ENCODE measurements around the gene NXPE3. TPM values are rescaled to one million over a fixed set of nuclear protein-coding genes. Genes with fewer than 3 reads are reported as not detected.

The NXPE3 gene
- total and polyA plus RNA-seq, 2 of the 8 experiments (the other 6 are each of a cell fraction or from before 2014, with no cell fraction given) = 10.9 to 22.7 TPM

DNA sequence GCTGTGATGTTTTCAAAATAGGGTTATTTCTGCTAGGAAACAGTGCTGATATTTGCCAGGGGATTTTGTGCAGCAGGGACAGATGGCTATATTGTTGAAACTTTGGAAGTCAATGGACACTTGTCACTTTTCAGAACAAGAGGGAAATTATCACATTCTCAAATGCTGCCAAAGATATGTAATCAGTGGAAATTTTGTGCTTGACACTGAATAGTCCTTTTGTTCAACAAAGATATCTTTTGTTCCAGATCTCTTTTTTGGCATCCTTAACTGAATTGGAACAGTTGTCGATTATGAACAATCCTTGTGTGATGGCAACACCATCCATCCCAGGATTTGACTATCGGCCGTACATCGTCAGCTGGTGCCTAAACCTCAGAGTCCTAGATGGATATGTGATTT is 46.8 kb upstream of the NXPE3 start:
- Histone ChIP-seq H2BK5ac (ENCODE audit: low read depth, low read length) (no peak overlapping the region), H3K4me2 (ENCODE audit: insufficient read depth in 1 of 2, low read depth in 2 of 2, low read length in 2 of 2) (no peak overlapping the region), H4K91ac (replicated peaks; ENCODE audit: insufficient read length, low read length) (no peak overlapping the region), H3K9me3 (ENCODE audit: insufficient read depth in 2 of 2, low read depth in 1 of 2, low read length in 1 of 2) (no peaks in the 10 kb centered on the region), H2BK15ac (ENCODE audit: low read length) (no peak overlapping the region), H2AFZ (ENCODE audit: low read length) (no peak overlapping the region), H2BK20ac (ENCODE audit: low read length) (no peak overlapping the region), H3K4ac (replicated peaks; ENCODE audit: insufficient read length, low read depth, low read length) (no peak overlapping the region), H4K8ac (ENCODE audit: extremely low read depth, insufficient read depth, low read length) (no peak overlapping the region), H3K56ac (replicated peaks; ENCODE audit: insufficient read length, low read depth, low read length) (no peak overlapping the region), H4K5ac (ENCODE audit: insufficient read length, low read depth, low read length) (no peak overlapping the region), H3K14ac (ENCODE audit: insufficient read length) (no peak overlapping the region), H3K79me1 (ENCODE audit: low read depth, low read length) (no peaks in the 10 kb centered on the region), H3K4me3 (ENCODE audit: extremely low read depth in 1 of 4, insufficient read depth in 2 of 4, low read depth in 3 of 4, low read length in 4 of 4) (no peak overlapping the region), H3K36me3 (ENCODE audit: control insufficient read depth in 2 of 4, insufficient read depth in 4 of 4, low read length in 3 of 4) (peaks cover 10 to 69% (median 48%) of the 10 kb centered on the region in 4 experiments; a peak in 7 of 8 replicates), H3K23me2 (ENCODE audit: low read depth, low read length) (no peaks in the 10 kb centered on the region), H3K27me3 (replicated peaks in 1 of 4; ENCODE audit: control insufficient read depth in 3 of 4, extremely low read depth in 1 of 4, insufficient read depth in 3 of 4, low read length in 3 of 4) (no peaks in the 10 kb centered on the region), H2BK12ac (ENCODE audit: low read depth, low read length) (no peak overlapping the region), H3K27ac (ENCODE audit: low read depth, low read length) (no peak overlapping the region), H3K79me2 (ENCODE audit: control insufficient read depth in 1 of 2, insufficient read depth in 2 of 2, low read length in 2 of 2) (no peaks in the 10 kb centered on the region), H3K9ac (replicated peaks in 1 of 4; ENCODE audit: extremely low read depth in 1 of 4, low read depth in 3 of 4, low read length in 3 of 4) (no peak overlapping the region), H4K20me1 (replicated peaks in 1 of 2; ENCODE audit: control insufficient read depth in 1 of 2, insufficient read depth in 2 of 2, low read length in 2 of 2) (no peaks in the 10 kb centered on the region), H3K18ac (ENCODE audit: extremely low read depth, low read length) (no peak overlapping the region), H2BK120ac (replicated peaks; ENCODE audit: low read depth, low read length) (no peak overlapping the region), H2AK5ac (ENCODE audit: low read depth, low read length) (no peak overlapping the region), H3K4me1 (replicated peaks in 1 of 4; ENCODE audit: control insufficient read depth in 3 of 4, insufficient read depth in 4 of 4, low read length in 3 of 4) (0 out of 7 replicates have a peak, but pooled peaks cover 0 to 3% (median 0%) of the 10 kb centered on the region in 4 experiments), H3K23ac (ENCODE audit: insufficient read length) (no peak overlapping the region)
- DNase-seq (ENCODE audit: low read depth in 1 of 2, low spot score in 2 of 2) (no peak), FAIRE-seq (no peak)
- TF ChIP-seq, protein P1, sequence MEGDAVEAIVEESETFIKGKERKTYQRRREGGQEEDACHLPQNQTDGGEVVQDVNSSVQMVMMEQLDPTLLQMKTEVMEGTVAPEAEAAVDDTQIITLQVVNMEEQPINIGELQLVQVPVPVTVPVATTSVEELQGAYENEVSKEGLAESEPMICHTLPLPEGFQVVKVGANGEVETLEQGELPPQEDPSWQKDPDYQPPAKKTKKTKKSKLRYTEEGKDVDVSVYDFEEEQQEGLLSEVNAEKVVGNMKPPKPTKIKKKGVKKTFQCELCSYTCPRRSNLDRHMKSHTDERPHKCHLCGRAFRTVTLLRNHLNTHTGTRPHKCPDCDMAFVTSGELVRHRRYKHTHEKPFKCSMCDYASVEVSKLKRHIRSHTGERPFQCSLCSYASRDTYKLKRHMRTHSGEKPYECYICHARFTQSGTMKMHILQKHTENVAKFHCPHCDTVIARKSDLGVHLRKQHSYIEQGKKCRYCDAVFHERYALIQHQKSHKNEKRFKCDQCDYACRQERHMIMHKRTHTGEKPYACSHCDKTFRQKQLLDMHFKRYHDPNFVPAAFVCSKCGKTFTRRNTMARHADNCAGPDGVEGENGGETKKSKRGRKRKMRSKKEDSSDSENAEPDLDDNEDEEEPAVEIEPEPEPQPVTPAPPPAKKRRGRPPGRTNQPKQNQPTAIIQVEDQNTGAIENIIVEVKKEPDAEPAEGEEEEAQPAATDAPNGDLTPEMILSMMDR (IDR thresholded peaks at IDR 0.05; ENCODE audit: control extremely low read depth in 1 of 3, insufficient read depth in 1 of 3, low read depth in 1 of 3, low read length in 3 of 3) = no peak
- TF ChIP-seq CHD1 (IDR thresholded peaks at IDR 0.05; ENCODE audit: low read depth, low read length) = no peak
- no peak for TF ChIP-seq EGR1 (IDR thresholded peaks at IDR 0.05; ENCODE audit: borderline replicate concordance, low read depth, low read length)
- CTCF ChIA-PET (ENCODE audit: partially characterized antibody) = interaction anchor here (0.6 to 1.4 kb wide), 3 partner anchors 8 to 42 kb away, joined by 3 to 7 read pairs (median 5); partner anchors contain the start of gene CEP97
- POLR2A ChIA-PET (ENCODE audit: partially characterized antibody) = no interaction called here
- WGBS, 2 experiments (ENCODE audit: extremely low coverage in 1 of 2, insufficient coverage in 1 of 2, insufficient read length in 1 of 2, insufficient replicate concordance in 2 of 2, low coverage in 1 of 2, low lambda C conversion rate in 2 of 2, missing lambda C conversion rate in 1 of 2) = 100% methylated on average over 4 of the region's 4 CpGs; no CpG with 5 or more reads in 1 of the 2 experiments
